ENCODE data around the gene ZNF524. TPM values are rescaled to one million over a fixed set of nuclear protein-coding genes. Genes with fewer than 3 reads are reported as not detected.
A peak's percentile ranks its signal among the peaks of the same experiment; 100 is the strongest.

ZNF524 gene
- total and polyA plus RNA-seq, 10 of the 15 experiments (the other 5 are each of a cell fraction or from before 2014, with no cell fraction given): 0.47 to 18.6 (median 12.4) TPM; not detected in 1

- no peak for TF ChIP-seq MAX (IDR thresholded peaks at IDR 0.05; ENCODE audit: low read depth, low read length)
- TF ChIP-seq RELB (IDR thresholded peaks at IDR 0.05; ENCODE audit: low read depth): no peak
- no peak for TF ChIP-seq TARDBP (IDR thresholded peaks at IDR 0.05; ENCODE audit: borderline replicate concordance)
- TF ChIP-seq ESRRA (IDR thresholded peaks at IDR 0.05; ENCODE audit: low read length): no peak
These were observed 2.1 kb upstream of the ZNF524 start (continued) for GRCh38 chr19:55598034-55598433.

- POLR2A ChIA-PET: interaction anchor here (0.5 to 1.6 kb wide), 18 partner anchors 10 to 1479 kb away, joined by 3 to 7 read pairs (median 4); partner anchors contain the start of genes CCDC106, HSPBP1, ISOC2 and TMEM238
- no peak for TF ChIP-seq POLR2AphosphoS2 (IDR thresholded peaks at IDR 0.05; ENCODE audit: low read depth, low read length)
- no peak for TF ChIP-seq CBFB (IDR thresholded peaks at IDR 0.05; ENCODE audit: low read depth)
- TF ChIP-seq FOS (IDR thresholded peaks at IDR 0.05; ENCODE audit: borderline replicate concordance, extremely low read depth, insufficient read length): no peak
- TF ChIP-seq HCFC1 (IDR thresholded peaks at IDR 0.05; ENCODE audit: low read length): no peak
- no peak for TF ChIP-seq CHD4 (IDR thresholded peaks at IDR 0.05)
- no peak for TF ChIP-seq MYC (IDR thresholded peaks at IDR 0.05; ENCODE audit: insufficient read depth, insufficient read length, insufficient replicate concordance, low read length, severe bottlenecking)
- peak; percentile 62 for TF ChIP-seq KLF5 (IDR thresholded peaks at IDR 0.05; ENCODE audit: partially characterized antibody)
- TF ChIP-seq IRF5 (IDR thresholded peaks at IDR 0.05; ENCODE audit: borderline replicate concordance): no peak
- TF ChIP-seq MTA3 (IDR thresholded peaks at IDR 0.05; ENCODE audit: borderline replicate concordance, low read length): no peak
- TF ChIP-seq HDGF (IDR thresholded peaks at IDR 0.05): peak; percentile 100
- TF ChIP-seq MEF2B (IDR thresholded peaks at IDR 0.05; ENCODE audit: partially characterized antibody, poor library complexity, severe bottlenecking): peak; percentile 21
- 0 out of 3 replicates have a peak, but pooled peaks have one; percentile 42 for TF ChIP-seq POU2F2 (IDR thresholded peaks at IDR 0.05; ENCODE audit: borderline replicate concordance, low read depth, low read length)
- no peak for TF ChIP-seq EED (IDR thresholded peaks at IDR 0.05; ENCODE audit: low read depth)
These were observed 1.2 kb upstream of the ZNF524 start for GRCh38 chr19:55598719-55599467.

More at GRCh38 chr19:55598719-55599467, 1.2 kb upstream of the ZNF524 start:
- ChIA-PET CTCF (interaction anchor here (1.0 to 2.4 kb wide), 5 partner anchors 11 to 95 kb away, joined by 3 to 11 read pairs (median 9); partner anchors contain the start of gene U2AF2), SMC1A (ENCODE audit: uncharacterized antibody, unreplicated experiment) (interaction anchor here (0.9 to 2.3 kb wide), 6 partner anchors 8 to 122 kb away, joined by 3 to 16 read pairs (median 4); partner anchors contain the start of gene NAT14), RAD21 (ENCODE audit: unreplicated experiment) (interaction anchor here (1.2 to 2.6 kb wide), 8 partner anchors 12 to 215 kb away, joined by 4 to 11 read pairs (median 4); partner anchors contain the start of genes TMEM238, ZNF579, ZNF628 and ZNF784)
- Histone ChIP-seq H4K20me1 (ENCODE audit: control insufficient read depth, insufficient read depth) (no peaks in the 10 kb centered on the region), H3K4me2 (ENCODE audit: control insufficient read depth, insufficient read depth) (peak overlapping the region; percentile 56), H3K36me3 (ENCODE audit: control insufficient read depth in 2 of 2, insufficient read depth in 2 of 2, low read length in 1 of 2) (peaks cover 0 to 8% of the 10 kb centered on the region in 2 experiments; a peak in 1 of 4 replicates), H2AFZ (ENCODE audit: control insufficient read depth, low read depth, low read length) (peak overlapping the region; percentile 77), H3K27me3 (replicated peaks in 1 of 2; ENCODE audit: control insufficient read depth in 2 of 2, insufficient read depth in 2 of 2, low read length in 1 of 2) (no peaks in the 10 kb centered on the region), H3K27ac (ENCODE audit: control insufficient read depth, insufficient read depth) (peak overlapping the region; percentile 99), H3K79me2 (ENCODE audit: control insufficient read depth, insufficient read depth, low read length) (peaks cover 10% of the 10 kb centered on the region), H3K4me3 (peak overlapping the region; percentile 74; the same call in 1 of the 2 replicates), H3K4me1 (ENCODE audit: control insufficient read depth, insufficient read depth, low read length) (peaks cover 6% of the 10 kb centered on the region; the same call in 1 of the 2 replicates), H3K9me3 (replicated peaks; ENCODE audit: control insufficient read depth, insufficient read depth, low read length) (peaks cover 2% of the 10 kb centered on the region; the same call in 2 of the 3 replicates), H3K9ac (ENCODE audit: control insufficient read depth, insufficient read depth, low read length) (peak overlapping the region; percentile 95)
- DNase-seq (ENCODE audit: low read depth, low spot score) (peak; percentile 82), ATAC-seq (peak; percentile 83), FAIRE-seq (peak; percentile 97)
- BruUV-seq (replicated peaks): no TSS peak
- intact Hi-C loops (cut with micrococcal nuclease; ENCODE audit: unreplicated experiment) (no loop called here), in situ Hi-C loops (cut with MboI) (no loop called here)
- 9% methylated on average over 23 of the region's 26 CpGs for WGBS (ENCODE audit: insufficient coverage, insufficient replicate concordance, low lambda C conversion rate, missing lambda C conversion rate)

All from GM12878 (cell line).